K562 (cell line): Measurements from ENCODE around the gene FSTL3. TPM values are rescaled to one million over a fixed set of nuclear protein-coding genes. Genes with fewer than 3 reads are reported as not detected.

Experiments
- ESRRA ChIP-seq: fragments of 450-650 bp; IDR thresholded peaks from 2 replicates; pipeline ENCODE4 v1.6.1; 2014; ENCODE audit warnings: low read depth, mild to moderate bottlenecking, moderate library complexity, borderline replicate concordance
- KDM1A ChIP-seq, 2 experiments: fragments of 450-650 bp; IDR thresholded peaks; 2 replicates each; pipeline ENCODE4 v1.6.1; 2016; ENCODE audit warnings: mild to moderate bottlenecking in 2 of 2
- NR2C1 ChIP-seq, 2 experiments: fragments of 450-650 bp; IDR thresholded peaks; 2 replicates each; pipeline ENCODE4 v1.6.1; 2017; ENCODE audit warnings: mild to moderate bottlenecking in 2 of 2, antibody characterized with exemption in 1 of 2, inconsistent platforms in 1 of 2, missing compliant biosample characterization in 1 of 2, missing genetic modification characterization in 1 of 2
- NR2C2 ChIP-seq, 2 experiments: fragments of 200-800 bp in 1 of 2; sonication (Bioruptor generic) in 1 of 2; sonication (generic) in 1 of 2; formaldehyde crosslinking in 1 of 2; IDR thresholded peaks; 2 replicates each; pipeline versions ENCODE4 v1.6.1 to v1.8.0; 2016 to 2022; ENCODE audit warnings: mild to moderate bottlenecking in 1 of 2, missing compliant biosample characterization in 1 of 2, missing genetic modification characterization in 1 of 2, missing genetic modification reagents in 1 of 2
- PCBP1 ChIP-seq: fragments of 200-400 bp; formaldehyde crosslinking; IDR thresholded peaks from 2 replicates; pipeline ENCODE4 v1.6.1; 2018; ENCODE audit warnings: mild to moderate bottlenecking, low read depth, low read length; ENCODE audit not compliant: poor library complexity, severe bottlenecking
- SMAD1 ChIP-seq: fragments of 150-350 bp; IDR thresholded peaks from 2 replicates; pipeline ENCODE4 v1.6.1; 2014; ENCODE audit warnings: low read length, low read depth; ENCODE audit not compliant: partially characterized antibody
- TBP ChIP-seq: optimal IDR thresholded peaks from 2 replicates; pipeline ENCODE3; 2011; ENCODE audit warnings: low read depth, low read length, improper control_type of control experiment
- UBTF ChIP-seq, 2 experiments: IDR thresholded peaks; 2 replicates each; pipeline ENCODE4 v1.6.1; 2012; ENCODE audit warnings: improper control_type of control experiment in 2 of 2, low read depth in 2 of 2, low read length in 2 of 2, borderline replicate concordance in 1 of 2
- ZFP1 ChIP-seq: fragments of 450-650 bp; formaldehyde crosslinking; IDR thresholded peaks from 2 replicates; pipeline ENCODE4 v1.4.0; 2020; ENCODE audit warnings: mild to moderate bottlenecking, mixed read lengths
- ZNF143 ChIP-seq: sonication (generic); formaldehyde crosslinking; IDR thresholded peaks from 2 replicates; pipeline ENCODE4 v1.9.0; 2022; ENCODE audit warnings: mild to moderate bottlenecking, missing genetic modification reagents
- ZNF174 ChIP-seq: fragments of 250-450 bp; sonication (Bioruptor Pico); IDR thresholded peaks from 2 replicates; pipeline ENCODE4 v1.4.0; 2020; ENCODE audit warnings: mild to moderate bottlenecking
- ZNF717 ChIP-seq: fragments of 250-450 bp; sonication (Bioruptor Pico); IDR thresholded peaks from 2 replicates; pipeline ENCODE4 v1.5.0; 2021
- polyA plus RNA-seq, 8 experiments: library from polyadenylated mRNA; depleted of rRNA in 4 of 8; stranded (reverse) in 5 of 8; unstranded in 3 of 8; fragments of >200 nt; fragmentation: Nextera tagmentation in 2 of 8; fragmentation: Illumina TruSeq in 1 of 8; extraction: Ambion mirVana in 2 of 8; extraction: Trizol in 1 of 8; gene quantifications; 2 replicates each; pipeline versions ENCODE4 v1.2.1 to v1.2.3, GENCODE V29; 2011 to 2014; ENCODE audit warnings: inconsistent platforms in 1 of 8, missing spikeins in 1 of 8
- total RNA-seq, 7 experiments: library from RNA; depleted of rRNA in 6 of 7; stranded (reverse); fragments of >200 nt in 6 of 7; fragmentation: Illumina TruSeq in 2 of 7; extraction: Trizol in 2 of 7; gene quantifications; 2 replicates each; pipeline versions ENCODE4 v1.2.1 to v1.2.3, GENCODE V29; 2011 to 2021; ENCODE audit warnings: low replicate concordance in 1 of 7
- TF ChIP-seq, protein P1 (sequence below): fragments of 450-650 bp; IDR thresholded peaks from 2 replicates; pipeline ENCODE4 v1.6.1; 2017; ENCODE audit warnings: mild to moderate bottlenecking, moderate library complexity
- TF ChIP-seq, protein P2 (sequence below): sonication (generic); formaldehyde crosslinking; IDR thresholded peaks from 2 replicates; pipeline ENCODE4 v1.9.0; 2022; ENCODE audit warnings: mild to moderate bottlenecking, missing genetic modification reagents
- TF ChIP-seq, protein P3 (sequence below): sonication (generic); formaldehyde crosslinking; IDR thresholded peaks from 2 replicates; pipeline ENCODE4 v1.8.1; 2023; ENCODE audit warnings: mild to moderate bottlenecking, missing genetic modification reagents

FSTL3 gene
- total and polyA plus RNA-seq, 9 of the 15 experiments (the other 6 are each of a cell fraction or from before 2014, with no cell fraction given), result 0.35 to 6.8 (median 4.2) TPM; not detected in 1

- TF ChIP-seq UBTF (IDR thresholded peaks at IDR 0.05; ENCODE audit: borderline replicate concordance in 1 of 2, low read depth in 2 of 2, low read length in 2 of 2), result no peak
- no peak for TF ChIP-seq ZNF174 (CRISPR knock-in tag)
- peak; percentile 86 for TF ChIP-seq PCBP1
- peak; percentile 93 for TF ChIP-seq NR2C1 (IDR thresholded peaks at IDR 0.05)
- TF ChIP-seq NR2C1 (tag; IDR thresholded peaks at IDR 0.05), result peak; percentile 92
- TF ChIP-seq SMAD1, result no peak
- TF ChIP-seq, protein P1, sequence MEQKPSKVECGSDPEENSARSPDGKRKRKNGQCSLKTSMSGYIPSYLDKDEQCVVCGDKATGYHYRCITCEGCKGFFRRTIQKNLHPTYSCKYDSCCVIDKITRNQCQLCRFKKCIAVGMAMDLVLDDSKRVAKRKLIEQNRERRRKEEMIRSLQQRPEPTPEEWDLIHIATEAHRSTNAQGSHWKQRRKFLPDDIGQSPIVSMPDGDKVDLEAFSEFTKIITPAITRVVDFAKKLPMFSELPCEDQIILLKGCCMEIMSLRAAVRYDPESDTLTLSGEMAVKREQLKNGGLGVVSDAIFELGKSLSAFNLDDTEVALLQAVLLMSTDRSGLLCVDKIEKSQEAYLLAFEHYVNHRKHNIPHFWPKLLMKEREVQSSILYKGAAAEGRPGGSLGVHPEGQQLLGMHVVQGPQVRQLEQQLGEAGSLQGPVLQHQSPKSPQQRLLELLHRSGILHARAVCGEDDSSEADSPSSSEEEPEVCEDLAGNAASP, result peak; percentile 59
- no peak for TF ChIP-seq TBP
- TF ChIP-seq ZFP1 (CRISPR knock-in tag), result no peak
- peak; percentile 59 to 62; a peak in 3 of 4 replicates for TF ChIP-seq KDM1A (IDR thresholded peaks at IDR 0.05)
- TF ChIP-seq ZNF717, result no peak
- TF ChIP-seq NR2C2 (CRISPR knock-in tag; IDR thresholded peaks at IDR 0.05), result peak; percentile 94
- peak; percentile 80 for TF ChIP-seq NR2C2 (tag; IDR thresholded peaks at IDR 0.05)
- TF ChIP-seq, protein P2, sequence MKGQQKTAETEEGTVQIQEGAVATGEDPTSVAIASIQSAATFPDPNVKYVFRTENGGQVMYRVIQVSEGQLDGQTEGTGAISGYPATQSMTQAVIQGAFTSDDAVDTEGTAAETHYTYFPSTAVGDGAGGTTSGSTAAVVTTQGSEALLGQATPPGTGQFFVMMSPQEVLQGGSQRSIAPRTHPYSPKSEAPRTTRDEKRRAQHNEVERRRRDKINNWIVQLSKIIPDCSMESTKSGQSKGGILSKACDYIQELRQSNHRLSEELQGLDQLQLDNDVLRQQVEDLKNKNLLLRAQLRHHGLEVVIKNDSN, result peak; percentile 27; the same call in 1 of the 2 replicates
- TF ChIP-seq, protein P3, sequence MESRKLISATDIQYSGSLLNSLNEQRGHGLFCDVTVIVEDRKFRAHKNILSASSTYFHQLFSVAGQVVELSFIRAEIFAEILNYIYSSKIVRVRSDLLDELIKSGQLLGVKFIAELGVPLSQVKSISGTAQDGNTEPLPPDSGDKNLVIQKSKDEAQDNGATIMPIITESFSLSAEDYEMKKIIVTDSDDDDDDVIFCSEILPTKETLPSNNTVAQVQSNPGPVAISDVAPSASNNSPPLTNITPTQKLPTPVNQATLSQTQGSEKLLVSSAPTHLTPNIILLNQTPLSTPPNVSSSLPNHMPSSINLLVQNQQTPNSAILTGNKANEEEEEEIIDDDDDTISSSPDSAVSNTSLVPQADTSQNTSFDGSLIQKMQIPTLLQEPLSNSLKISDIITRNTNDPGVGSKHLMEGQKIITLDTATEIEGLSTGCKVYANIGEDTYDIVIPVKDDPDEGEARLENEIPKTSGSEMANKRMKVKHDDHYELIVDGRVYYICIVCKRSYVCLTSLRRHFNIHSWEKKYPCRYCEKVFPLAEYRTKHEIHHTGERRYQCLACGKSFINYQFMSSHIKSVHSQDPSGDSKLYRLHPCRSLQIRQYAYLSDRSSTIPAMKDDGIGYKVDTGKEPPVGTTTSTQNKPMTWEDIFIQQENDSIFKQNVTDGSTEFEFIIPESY (CRISPR knock-in tag), result peak; percentile 56; the same call in 1 of the 2 replicates
- peak; percentile 93 for TF ChIP-seq ESRRA
- TF ChIP-seq ZNF143 (CRISPR knock-in tag), result peak; percentile 40; the same call in 1 of the 2 replicates
These were observed 51.1 kb downstream of the FSTL3 start (continued) for GRCh38 chr19:726993-727956.
